CD14-positive monocyte (primary cell): Measurements from ENCODE around the gene TMOD1. TPM values are rescaled to one million over a fixed set of nuclear protein-coding genes. Genes with fewer than 3 reads are reported as not detected.
"Not testable (repeated sequence)": the region's sequence is repeated elsewhere in the genome, so short reads cannot be mapped to it uniquely, and the experiment has no call there.

Experiments used
- DNase-seq, 3 donors: peaks; one replicate each; pipeline ENCODE4 v3.0.0-alpha.2; 2011 to 2022
- H2AFZ ChIP-seq: 2 replicates; pipeline ENCODE4 v1.6.0; 2012; ENCODE audit warnings: mild to moderate bottlenecking, low read depth, low read length, inconsistent platforms; ENCODE audit not compliant: insufficient read depth, poor library complexity, severe bottlenecking
- H3K27ac ChIP-seq, 2 donors: 1 replicate in 1 of 2; 2 replicates in 1 of 2; pipeline ENCODE4 v1.5.1; 2012 to 2013; ENCODE audit warnings: low read length in 2 of 2, control low read depth in 1 of 2, inconsistent platforms in 1 of 2, low read depth in 1 of 2, mild to moderate bottlenecking in 1 of 2
- H3K27me3 ChIP-seq, 2 donors: one replicate each; pipeline versions ENCODE4 v1.6.0 to v1.6.1; 2011 to 2013; ENCODE audit warnings: low read length in 2 of 2; ENCODE audit not compliant: control insufficient read depth in 2 of 2, insufficient read depth in 2 of 2
- H3K36me3 ChIP-seq, 2 donors: replicated peaks in 1 of 2; 1 replicate in 1 of 2; 2 replicates in 1 of 2; pipeline versions ENCODE4 v1.5.1 to v1.6.1; 2012 to 2013; ENCODE audit warnings: low read length in 2 of 2, control low read depth in 1 of 2, inconsistent platforms in 1 of 2, mild to moderate bottlenecking in 1 of 2; ENCODE audit not compliant: insufficient read depth in 2 of 2, control insufficient read depth in 1 of 2
- H3K4me1 ChIP-seq, 2 donors: 1 replicate in 1 of 2; 2 replicates in 1 of 2; pipeline versions ENCODE4 v1.5.1 to v1.6.1; 2012 to 2013; ENCODE audit warnings: low read length in 2 of 2, control low read depth in 1 of 2, inconsistent platforms in 1 of 2, mild to moderate bottlenecking in 1 of 2, moderate library complexity in 1 of 2; ENCODE audit not compliant: insufficient read depth in 2 of 2, control insufficient read depth in 1 of 2
- H3K4me2 ChIP-seq: replicated peaks from 2 replicates; pipeline ENCODE3; 2012; ENCODE audit warnings: low read length, moderate library complexity, mild to moderate bottlenecking; ENCODE audit not compliant: poor library complexity, severe bottlenecking; ENCODE audit errors: extremely low read depth
- H3K4me3 ChIP-seq, 3 experiments: fragments of 200-600 bp in 1 of 3; sonication (generic) in 1 of 3; replicated peaks in 1 of 3; 1 replicate in 2 of 3; 2 replicates in 1 of 3; pipeline ENCODE4 v1.5.1; 2011 to 2013; ENCODE audit warnings: low read length in 3 of 3, mild to moderate bottlenecking in 3 of 3, control low read depth in 2 of 3, low read depth in 2 of 3, inconsistent platforms in 1 of 3, moderate library complexity in 1 of 3
- H3K79me2 ChIP-seq: 2 replicates; pipeline ENCODE4 v1.6.0; 2012; ENCODE audit warnings: mild to moderate bottlenecking, control low read depth, inconsistent platforms, low read length, moderate library complexity; ENCODE audit not compliant: insufficient read depth
- H3K9ac ChIP-seq: 2 replicates; pipeline ENCODE4 v1.6.0; 2017; ENCODE audit warnings: low read length, mild to moderate bottlenecking; ENCODE audit not compliant: insufficient read depth, poor library complexity, severe bottlenecking
- H3K9me3 ChIP-seq, 2 donors: replicated peaks in 1 of 2; 1 replicate in 1 of 2; 2 replicates in 1 of 2; pipeline versions ENCODE4 v1.5.1 to v1.6.1; 2012 to 2013; ENCODE audit warnings: low read length in 2 of 2, control low read depth in 1 of 2; ENCODE audit not compliant: control insufficient read depth in 1 of 2, insufficient read depth in 1 of 2
- H4K20me1 ChIP-seq: 2 replicates; pipeline ENCODE4 v1.6.0; 2012; ENCODE audit warnings: mild to moderate bottlenecking, low read length, control low read depth, moderate library complexity; ENCODE audit not compliant: insufficient read depth
- H3K27ac Mint-ChIP-seq, 7 donors: one replicate each; pipeline ENCODE4 v1.8.0; 2020; ENCODE audit warnings: mild to moderate bottlenecking in 7 of 7, mixed read lengths in 7 of 7, moderate library complexity in 6 of 7, inconsistent platforms in 2 of 7
- H3K27me3 Mint-ChIP-seq, 3 donors: one replicate each; pipeline ENCODE4 v1.8.0; 2021 to 2022; ENCODE audit warnings: low read depth in 3 of 3, mild to moderate bottlenecking in 3 of 3, mixed read lengths in 3 of 3, moderate library complexity in 3 of 3, inconsistent platforms in 1 of 3
- H3K36me3 Mint-ChIP-seq, 2 donors: one replicate each; pipeline ENCODE4 v1.8.0; 2020; ENCODE audit warnings: mixed read lengths in 2 of 2, inconsistent platforms in 1 of 2, mild to moderate bottlenecking in 1 of 2
- H3K4me1 Mint-ChIP-seq: one replicate; pipeline ENCODE4 v1.8.0; 2020; ENCODE audit warnings: mild to moderate bottlenecking, mixed read lengths
- H3K4me3 Mint-ChIP-seq, 2 donors: one replicate each; pipeline ENCODE4 v1.8.0; 2020; ENCODE audit warnings: mild to moderate bottlenecking in 2 of 2, mixed read lengths in 2 of 2, moderate library complexity in 1 of 2
- H3K9me3 Mint-ChIP-seq, 7 donors: one replicate each; pipeline ENCODE4 v1.8.0; 2020 to 2022; ENCODE audit warnings: mixed read lengths in 7 of 7, mild to moderate bottlenecking in 6 of 7, moderate library complexity in 6 of 7, inconsistent platforms in 2 of 7
- CTCF ChIP-seq: fragments of 200-600 bp; IDR thresholded peaks from one replicate; pipeline ENCODE4 v1.8.0; 2022; ENCODE audit warnings: antibody characterized with exemption, mild to moderate bottlenecking
- WGBS: methylation state at CpG from one replicate; pipeline ENCODE4 v1.1.5; 2013; ENCODE audit warnings: missing lambda C conversion rate; ENCODE audit not compliant: insufficient coverage; 5-methylcytosine and 5-hydroxymethylcytosine counted together
- intact Hi-C, 2 donors: fragments of 100-400 bp; cut with micrococcal nuclease; formaldehyde crosslinking; loops; one replicate each; pipeline versions ENCODE4 v1.15.0 to v1.15.1; 2023
- polyA plus RNA-seq, 3 donors: library from polyadenylated mRNA; depleted of rRNA in 1 of 3; unstranded in 2 of 3; stranded (reverse) in 1 of 3; fragments of 300-500 nt in 2 of 3; fragments of >200 nt in 1 of 3; fragmentation: Illumina TruSeq in 2 of 3; gene quantifications; 1 replicate in 2 of 3; 2 replicates in 1 of 3; pipeline ENCODE4 v1.2.3, GENCODE V29; 2012 to 2021

Gene TMOD1
- polyA plus RNA-seq, 3 donors = 0.09 to 0.81 (median 0.59) TPM

DNA sequence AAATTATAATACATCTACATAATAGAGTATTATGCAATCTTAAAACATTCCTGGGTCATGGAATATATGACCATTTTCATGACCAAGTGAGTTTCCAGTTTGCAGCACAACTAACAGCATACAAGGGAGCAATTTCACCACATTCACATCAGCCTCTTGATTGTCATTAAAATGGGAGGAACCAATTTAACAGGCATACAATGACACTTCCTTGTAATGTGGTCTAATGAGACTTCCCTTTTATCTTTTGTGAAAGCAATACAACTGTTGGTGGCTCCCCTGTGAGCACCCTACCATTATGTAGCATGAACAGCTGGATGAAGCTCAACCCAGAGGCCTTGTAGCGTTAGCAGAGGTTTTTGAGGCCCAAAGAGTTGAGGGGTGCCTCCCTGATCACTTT, 13.6 kb upstream of the TMOD1 start:
- peak; percentile 3 to 17 (median 13) for DNase-seq
- Histone ChIP-seq H4K20me1 (peaks cover 2% of the 10 kb centered on the region), H3K9me3 (no peaks in the 10 kb centered on the region), H2AFZ (no peak overlapping the region), H3K9ac (no peak overlapping the region), H3K4me1 (peaks cover 3 to 8% of the 10 kb centered on the region in 2 donors), H3K4me3 (no peak overlapping the region), H3K36me3 (peaks cover 51 to 94% of the 10 kb centered on the region in 2 donors), H3K79me2 (peaks cover 3% of the 10 kb centered on the region), H3K27me3 (no peaks in the 10 kb centered on the region), H3K27ac (peak overlapping the region in 1 of 2 donors; percentile 4), H3K4me2 (no peak overlapping the region)
- Mint-ChIP-seq H3K4me3 (no peak overlapping the region), H3K4me1 (peaks cover 9% of the 10 kb centered on the region), H3K9me3 (peaks cover 0 to 8% (median 2%) of the 10 kb centered on the region in 7 donors), H3K27me3 (no peaks in the 10 kb centered on the region), H3K27ac (peak overlapping the region in 5 of 7 donors; percentile 18 to 79 (median 39)), H3K36me3 (peaks cover 65 to 83% of the 10 kb centered on the region in 2 donors)
- no peak for TF ChIP-seq CTCF
- 100% methylated on average over 1 of the region's 1 CpG for WGBS
- intact Hi-C loops = no loop called here

DNA sequence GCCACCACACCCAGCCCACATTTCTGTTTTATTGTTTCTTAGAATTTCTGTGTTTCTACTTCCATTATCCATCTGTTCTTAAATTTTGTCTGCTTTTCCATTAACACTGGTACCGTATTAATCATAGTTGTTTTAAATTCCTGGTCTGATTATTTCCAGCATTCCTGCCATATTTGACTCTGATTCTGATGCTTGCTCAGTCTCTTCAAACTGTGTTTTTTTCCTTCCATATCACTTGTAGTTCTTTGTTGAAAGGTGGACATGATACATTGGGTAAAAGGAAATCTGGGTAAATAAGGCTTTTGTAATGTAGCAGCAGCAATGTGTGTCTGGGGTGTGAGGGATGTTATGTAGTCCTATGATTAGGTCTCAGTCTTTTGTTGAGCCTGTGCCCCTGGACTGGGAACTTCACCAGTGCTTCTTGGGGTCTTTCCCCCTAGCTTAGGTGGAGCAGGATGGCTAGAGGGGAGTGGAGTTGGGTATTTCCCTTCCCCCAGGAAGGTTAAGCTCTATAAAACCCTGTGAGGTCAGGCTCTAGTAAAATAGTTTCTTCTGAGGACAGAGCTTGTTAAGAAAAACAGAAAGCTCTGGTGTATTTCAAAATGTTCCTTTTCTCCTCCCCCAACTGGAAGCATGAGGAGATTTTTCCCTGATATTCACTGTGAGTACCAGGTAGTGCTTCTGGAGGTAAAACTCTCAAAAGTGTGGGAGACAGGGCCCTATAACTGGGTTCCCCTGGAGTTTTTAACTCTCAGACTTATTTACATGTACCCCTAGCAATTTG, 10.1 kb upstream of the TMOD1 start:
- DNase-seq = no peak
- H3K4me3 Mint-ChIP-seq = no peak overlapping the region
- no peaks in the 10 kb centered on the region for H3K27me3 Mint-ChIP-seq
- intact Hi-C loops = no loop called here
- peaks cover 0 to 10% (median 2%) of the 10 kb centered on the region in 7 donors for H3K9me3 Mint-ChIP-seq
- H3K27ac Mint-ChIP-seq = peak overlapping the region in 2 of 7 donors; percentile 26 to 43
- peaks cover 9% of the 10 kb centered on the region for H3K4me1 Mint-ChIP-seq
- Histone ChIP-seq H3K4me2 (no peak overlapping the region), H3K36me3 (peaks cover 49 to 78% of the 10 kb centered on the region in 2 donors), H4K20me1 (peaks cover 2% of the 10 kb centered on the region), H3K4me1 (peaks cover 3 to 8% of the 10 kb centered on the region in 2 donors), H3K9ac (no peak overlapping the region), H3K9me3 (no peaks in the 10 kb centered on the region), H2AFZ (no peak overlapping the region), H3K4me3 (no peak overlapping the region), H3K27ac (peak overlapping the region in 1 of 2 donors; percentile 17), H3K27me3 (no peaks in the 10 kb centered on the region), H3K79me2 (peaks cover 3% of the 10 kb centered on the region)
- H3K36me3 Mint-ChIP-seq = peaks cover 71 to 80% of the 10 kb centered on the region in 2 donors
- WGBS = no CpG with 5 or more reads among the region's 1 CpG
- no peak for TF ChIP-seq CTCF

GRCh38 chr9:97497558-97498375, 3.7 kb upstream of the TMOD1 start:
- H3K4me2 ChIP-seq, H3K9ac ChIP-seq, H3K4me3 ChIP-seq, H3K27ac Mint-ChIP-seq, intact Hi-C loops, DNase-seq, H2AFZ ChIP-seq, H3K9me3 ChIP-seq, H3K27ac ChIP-seq, H4K20me1 ChIP-seq, H3K4me3 Mint-ChIP-seq, H3K79me2 ChIP-seq: not testable (repeated sequence)
- Mint-ChIP-seq H3K27me3 (peaks cover 40 to 43% (median 40%) of the 10 kb centered on the region in 3 donors), H3K36me3 (peaks cover 39 to 40% of the 10 kb centered on the region in 2 donors), H3K4me1 (peaks cover 13% of the 10 kb centered on the region), H3K9me3 (peaks cover 0 to 19% (median 14%) of the 10 kb centered on the region in 7 donors)
- Histone ChIP-seq H3K27me3 (peaks cover 20 to 33% of the 10 kb centered on the region in 2 donors), H3K36me3 (peaks cover 23 to 25% of the 10 kb centered on the region in 2 donors), H3K4me1 (peaks cover 12 to 17% of the 10 kb centered on the region in 2 donors)
- 98% methylated on average over 18 of the region's 36 CpGs for WGBS
